ENCODE measurements around the gene CLPX.

The CLPX gene

GRCh38 chr15:65219137-65219536 is 34.0 kb upstream of the CLPX start:
- no peak overlapping the region for H2AFZ ChIP-seq (ENCODE audit: low read depth, low read length)
- ATAC-seq (ENCODE audit: insufficient read depth, low read depth) = no peak

GRCh38 chr15:65217526-65218482 is 32.7 kb upstream of the CLPX start:
- no peak overlapping the region for H3K4me2 ChIP-seq (ENCODE audit: insufficient read depth, low read length)
- no peaks in the 10 kb centered on the region for H3K27me3 ChIP-seq (ENCODE audit: insufficient read depth, low read length, poor library complexity)
- no peak for TF ChIP-seq EZH2 (IDR thresholded peaks at IDR 0.05; ENCODE audit: borderline replicate concordance, low read depth, low read length, severe bottlenecking)
- TF ChIP-seq CTCF (IDR thresholded peaks at IDR 0.05; ENCODE audit: borderline replicate concordance, extremely low read depth, low read length, poor library complexity, severe bottlenecking) = no peak
- ATAC-seq (ENCODE audit: insufficient read depth, low read depth) = no peak
- H3K27ac ChIP-seq (ENCODE audit: low read length) = no peak overlapping the region
- no peaks in the 10 kb centered on the region for H3K9me3 ChIP-seq (ENCODE audit: insufficient read depth, low read length, severe bottlenecking)
- no peak overlapping the region for H2AFZ ChIP-seq (ENCODE audit: low read depth, low read length)
- no peaks in the 10 kb centered on the region for H3K36me3 ChIP-seq (ENCODE audit: insufficient read depth, low read length)
- H3K9ac ChIP-seq (ENCODE audit: low read depth, low read length) = no peak overlapping the region
- no peaks in the 10 kb centered on the region for H3K4me1 ChIP-seq (ENCODE audit: insufficient read depth, low read length)
- no peaks in the 10 kb centered on the region for H3K79me2 ChIP-seq (ENCODE audit: insufficient read depth, low read length)
- H4K20me1 ChIP-seq (ENCODE audit: insufficient read depth, low read length) = no peaks in the 10 kb centered on the region
- no peak for DNase-seq
- H3K4me3 ChIP-seq (ENCODE audit: low read depth in 1 of 2, low read length in 2 of 2) = no peak overlapping the region

More at GRCh38 chr15:65219137-65219536, 34.0 kb upstream of the CLPX start:
- Histone ChIP-seq H3K27ac (ENCODE audit: low read length) (no peak overlapping the region), H3K9me3 (ENCODE audit: insufficient read depth, low read length, severe bottlenecking) (no peaks in the 10 kb centered on the region), H3K36me3 (ENCODE audit: insufficient read depth, low read length) (no peaks in the 10 kb centered on the region), H4K20me1 (ENCODE audit: insufficient read depth, low read length) (no peaks in the 10 kb centered on the region), H3K4me3 (ENCODE audit: low read depth in 1 of 2, low read length in 2 of 2) (no peak overlapping the region), H3K4me1 (ENCODE audit: insufficient read depth, low read length) (no peaks in the 10 kb centered on the region), H3K9ac (ENCODE audit: low read depth, low read length) (no peak overlapping the region), H3K79me2 (ENCODE audit: insufficient read depth, low read length) (no peaks in the 10 kb centered on the region), H3K27me3 (ENCODE audit: insufficient read depth, low read length, poor library complexity) (no peaks in the 10 kb centered on the region), H3K4me2 (ENCODE audit: insufficient read depth, low read length) (no peak overlapping the region)
- DNase-seq = no peak
- no peak for TF ChIP-seq EZH2 (IDR thresholded peaks at IDR 0.05; ENCODE audit: borderline replicate concordance, low read depth, low read length, severe bottlenecking)
- TF ChIP-seq CTCF (IDR thresholded peaks at IDR 0.05; ENCODE audit: borderline replicate concordance, extremely low read depth, low read length, poor library complexity, severe bottlenecking) = no peak

- no peaks in the 10 kb centered on the region for H3K27me3 ChIP-seq (ENCODE audit: insufficient read depth, low read length, poor library complexity)
- no peaks in the 10 kb centered on the region for H3K9me3 ChIP-seq (ENCODE audit: insufficient read depth, low read length, severe bottlenecking)
- no peaks in the 10 kb centered on the region for H4K20me1 ChIP-seq (ENCODE audit: insufficient read depth, low read length)
- no peak overlapping the region for H3K27ac ChIP-seq (ENCODE audit: low read length)
- H3K9ac ChIP-seq (ENCODE audit: low read depth, low read length) = no peak overlapping the region
- ATAC-seq (ENCODE audit: insufficient read depth, low read depth) = no peak
- no peaks in the 10 kb centered on the region for H3K79me2 ChIP-seq (ENCODE audit: insufficient read depth, low read length)
- no peak for DNase-seq
- H3K4me1 ChIP-seq (ENCODE audit: insufficient read depth, low read length) = no peaks in the 10 kb centered on the region
- H3K4me2 ChIP-seq (ENCODE audit: insufficient read depth, low read length) = no peak overlapping the region
- no peak overlapping the region for H3K4me3 ChIP-seq (ENCODE audit: low read depth in 1 of 2, low read length in 2 of 2)
- TF ChIP-seq CTCF (IDR thresholded peaks at IDR 0.05; ENCODE audit: borderline replicate concordance, extremely low read depth, low read length, poor library complexity, severe bottlenecking) (no peak), EZH2 (IDR thresholded peaks at IDR 0.05; ENCODE audit: borderline replicate concordance, low read depth, low read length, severe bottlenecking) (no peak)
- H2AFZ ChIP-seq (ENCODE audit: low read depth, low read length) = no peak overlapping the region
- no peaks in the 10 kb centered on the region for H3K36me3 ChIP-seq (ENCODE audit: insufficient read depth, low read length)
These were observed 30.4 kb upstream of the CLPX start for GRCh38 chr15:65215496-65215895.

Measured in DND-41 (cell line).